ENCODE results near the gene HES6.

HES6 gene

GRCh38 chr2:238231251-238231793 lies 8.5 kb downstream of the HES6 start:
- peak; percentile 66 to 72 for DNase-seq

GRCh38 chr2:238230699-238231098 lies 9.1 kb downstream of the HES6 start:
- DNase-seq, result no peak

- DNase-seq, result no peak
Observed at GRCh38 chr2:238228700-238229099, 11.1 kb downstream of the HES6 start.

- no peak for DNase-seq
Observed at GRCh38 chr2:238227587-238228032, 12.2 kb downstream of the HES6 start.

DNA sequence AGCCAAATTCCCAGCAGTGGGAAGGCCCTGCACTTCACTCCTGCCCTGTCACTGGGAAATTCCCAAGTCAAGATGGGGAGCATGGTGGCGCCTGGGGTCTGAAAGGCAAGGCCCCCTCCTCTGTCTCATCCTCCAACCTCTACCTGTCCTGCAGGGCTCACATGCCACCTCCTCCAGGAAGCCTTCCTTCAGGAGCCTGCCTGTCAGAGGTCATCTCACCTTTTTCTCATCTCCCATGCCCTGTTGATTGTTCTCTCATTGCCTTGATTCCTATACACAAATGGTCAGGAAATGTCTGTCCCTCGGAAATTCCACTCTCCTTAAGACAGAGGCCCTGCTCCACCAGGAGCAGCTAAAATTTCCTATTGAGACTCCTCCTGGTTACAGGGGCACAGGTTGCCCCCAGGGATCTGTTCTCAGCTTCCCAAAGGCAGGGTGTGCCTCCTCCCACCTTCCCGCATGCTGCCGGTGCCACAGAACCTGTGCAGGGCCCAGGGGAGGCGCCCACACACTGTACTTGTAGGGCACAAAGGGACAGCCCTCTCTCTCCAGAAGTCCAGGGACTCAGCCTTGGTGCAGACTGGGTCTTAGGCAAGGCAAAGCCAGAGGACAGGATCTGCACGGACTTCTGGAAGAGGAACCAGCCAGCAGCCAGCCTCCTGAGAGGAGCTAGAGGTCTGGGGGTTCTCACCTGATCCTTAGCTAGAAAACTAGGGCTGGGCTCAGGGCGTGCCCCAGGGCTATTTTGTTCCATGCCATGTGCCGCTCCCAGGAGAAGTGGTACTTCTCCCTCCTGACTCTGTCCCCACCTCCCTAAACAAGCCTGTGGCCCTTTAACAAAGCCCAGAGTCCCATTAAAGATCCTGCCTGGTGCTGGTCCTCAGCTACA lies 12.9 kb downstream of the HES6 start:
- no peak for DNase-seq

DNA sequence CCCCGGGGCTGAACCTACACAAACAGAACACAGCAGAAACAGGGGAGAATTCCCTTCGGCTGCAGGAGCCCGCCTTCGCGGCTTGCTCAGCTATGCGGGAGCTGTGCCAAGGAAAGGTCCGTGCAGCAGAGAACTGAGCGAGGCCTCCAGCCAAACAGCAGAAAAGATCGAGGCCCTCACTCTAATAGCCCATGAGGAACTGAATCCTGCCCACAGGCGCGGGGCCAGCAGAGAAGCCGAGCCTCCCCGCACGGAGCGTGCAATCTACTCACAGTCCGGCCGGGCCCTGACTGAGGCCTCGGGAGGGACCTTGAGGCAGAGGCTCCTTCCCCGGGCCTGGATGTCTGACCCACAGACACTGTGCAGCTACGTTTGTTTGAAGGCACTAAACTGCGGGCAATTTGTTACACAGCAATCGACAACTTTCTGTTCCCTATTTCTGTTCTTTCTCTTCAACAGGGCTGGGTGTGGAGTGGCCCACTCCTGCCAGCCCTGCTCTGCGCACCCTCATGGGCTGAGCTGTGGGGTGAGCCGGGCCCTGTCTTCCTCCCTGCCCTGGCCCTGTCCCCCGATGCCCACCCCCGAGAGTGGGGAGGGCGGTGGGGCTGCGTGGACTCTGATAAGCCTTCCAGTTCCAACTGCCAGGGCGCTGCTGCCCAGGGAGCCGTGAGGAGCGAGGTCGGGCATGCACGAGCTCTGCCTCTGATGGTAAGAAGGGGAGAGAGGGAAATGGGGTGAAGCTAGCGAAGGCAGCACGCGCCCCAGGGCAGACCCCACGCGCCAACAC lies 13.7 kb downstream of the HES6 start:
- DNase-seq, result no peak

DNA sequence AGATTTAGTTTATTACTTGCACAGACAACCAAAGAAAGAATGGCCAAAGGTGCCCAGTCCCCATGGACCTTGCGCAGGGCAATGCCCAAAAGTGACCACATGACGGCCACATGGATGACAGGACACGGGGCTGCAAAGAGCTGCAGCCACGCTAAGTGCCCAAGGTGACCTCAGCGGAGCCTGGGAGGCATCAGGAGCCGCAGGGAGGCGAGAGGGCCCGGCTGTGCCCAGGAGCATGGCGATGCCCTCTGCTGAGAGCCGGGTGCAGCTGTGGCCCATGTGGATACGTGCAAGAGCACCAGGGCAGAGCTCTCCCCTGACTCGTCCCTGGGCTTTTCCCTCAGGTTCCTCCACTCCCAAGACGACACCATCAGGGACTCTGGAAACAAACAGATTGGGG lies 14.7 kb downstream of the HES6 start:
- no peak for DNase-seq

GRCh38 chr2:238224356-238225035 lies 15.3 kb downstream of the HES6 start:
- no peak for DNase-seq

GRCh38 chr2:238220892-238221521 lies 18.8 kb downstream of the HES6 start:
- peak; percentile 58 to 83 for DNase-seq

DNA sequence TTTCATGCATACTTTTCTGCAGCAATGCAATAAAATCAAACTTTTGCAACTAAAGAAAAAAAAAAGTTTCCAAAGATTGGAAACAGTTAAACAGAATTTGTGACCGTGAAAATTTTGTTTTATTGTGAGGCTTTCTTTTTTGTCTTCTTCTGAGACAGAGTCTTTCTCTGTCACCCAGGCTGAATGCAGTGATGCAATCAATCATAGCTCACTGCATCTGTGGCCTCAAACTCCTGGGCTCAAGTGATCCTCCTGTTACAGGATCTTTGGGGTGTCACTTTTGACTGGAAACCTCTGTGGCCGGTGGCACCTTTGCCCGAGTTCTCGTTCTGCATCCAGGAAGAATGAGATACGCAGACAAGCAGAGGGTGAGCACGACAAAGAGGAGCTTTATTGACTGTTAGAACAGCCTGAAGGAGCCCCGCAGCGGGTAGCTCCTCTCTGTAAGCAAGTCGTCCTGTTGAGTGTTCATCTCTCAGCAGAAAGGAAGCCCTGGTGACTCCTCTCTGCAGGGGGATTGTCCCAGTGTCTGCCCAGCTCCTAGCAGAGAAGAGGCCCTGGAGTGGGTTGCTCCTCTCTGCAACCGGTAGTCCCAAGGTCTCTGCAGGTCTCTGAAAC lies 19.5 kb downstream of the HES6 start:
- no peak for DNase-seq

DNA sequence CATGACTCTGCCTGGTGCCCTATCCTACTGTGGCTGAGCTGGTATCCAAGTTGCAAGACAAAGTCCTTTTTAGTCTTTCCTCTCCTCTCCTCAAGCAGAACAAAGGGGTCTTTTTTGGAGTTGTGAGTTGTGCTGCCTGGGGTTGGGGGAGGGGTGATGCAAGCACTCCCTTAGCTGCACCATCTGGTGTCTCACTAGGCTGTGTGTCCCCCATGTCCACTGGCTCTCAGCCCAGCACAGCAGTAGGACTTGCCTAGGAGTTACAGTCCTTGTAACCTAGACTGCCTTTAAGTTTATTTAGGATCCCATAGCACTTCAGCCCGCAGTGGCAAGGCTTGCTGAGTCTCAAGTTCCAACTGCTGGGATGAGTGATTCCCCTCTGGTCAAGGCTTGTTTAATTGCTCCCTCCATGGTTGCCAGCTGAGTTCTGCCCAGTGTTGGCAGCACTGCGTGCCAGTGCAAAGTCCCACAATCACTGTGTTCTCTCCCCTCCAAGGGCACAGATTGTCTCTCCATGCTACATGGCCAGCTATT lies 23.1 kb downstream of the HES6 start:
- DNase-seq, result peak; percentile 89 to 96

- no peak for DNase-seq
Observed at GRCh38 chr2:238207006-238207405, 32.8 kb downstream of the HES6 start.

GRCh38 chr2:238203973-238204683 lies 35.7 kb downstream of the HES6 start:
- no peak for DNase-seq

DNA sequence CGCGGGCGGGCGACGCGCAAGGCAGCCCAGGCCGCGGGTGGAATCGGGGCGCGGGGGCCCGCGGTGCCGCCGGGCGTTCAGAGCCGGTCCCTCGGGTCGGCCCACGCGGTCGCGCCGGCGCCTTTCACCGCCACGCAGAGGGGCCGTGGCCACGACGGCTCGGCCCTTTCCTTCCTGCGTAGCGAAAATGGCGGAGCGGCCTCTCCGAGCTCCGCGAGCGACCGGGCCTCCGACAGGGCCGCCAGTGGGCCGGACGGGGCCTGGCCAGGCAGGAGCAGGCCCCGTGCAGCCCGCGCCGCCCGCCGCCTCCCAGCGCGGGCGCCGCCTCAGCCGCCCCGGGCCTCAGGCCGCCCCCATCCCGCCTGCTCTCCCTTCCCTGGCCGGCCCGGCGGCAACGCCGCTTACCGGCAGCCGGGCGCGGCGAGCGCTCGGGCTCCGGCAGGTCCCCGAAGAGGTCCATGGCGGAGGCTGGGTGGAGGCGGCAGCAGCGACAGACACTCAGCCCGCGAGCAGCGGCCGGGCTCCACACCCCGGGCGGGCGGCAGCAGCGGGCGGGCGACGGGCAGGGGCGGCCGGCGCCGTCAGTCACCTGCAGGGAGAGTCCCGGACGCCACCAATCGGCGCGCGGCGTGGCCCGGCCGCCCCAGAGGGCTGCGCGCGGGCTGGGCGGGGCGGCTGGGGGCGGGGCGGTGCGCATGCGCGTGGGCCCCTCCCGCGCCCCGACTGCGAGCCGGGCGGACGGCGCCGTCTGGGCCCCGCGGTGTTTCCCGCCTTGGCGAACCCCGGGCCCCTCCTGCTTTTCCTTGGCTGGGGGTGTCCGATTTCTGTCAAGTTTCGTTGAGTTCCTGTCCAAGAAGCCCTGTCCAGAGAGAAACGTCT lies 36.5 kb downstream of the HES6 start, which contains the start of gene ILKAP:
ILKAP (minus strand) TSS at position 602 of the 879 bp plus-strand sequence; CDS start at position 460, 142 bp downstream.
- peak; percentile 84 to 88 for DNase-seq

DNA sequence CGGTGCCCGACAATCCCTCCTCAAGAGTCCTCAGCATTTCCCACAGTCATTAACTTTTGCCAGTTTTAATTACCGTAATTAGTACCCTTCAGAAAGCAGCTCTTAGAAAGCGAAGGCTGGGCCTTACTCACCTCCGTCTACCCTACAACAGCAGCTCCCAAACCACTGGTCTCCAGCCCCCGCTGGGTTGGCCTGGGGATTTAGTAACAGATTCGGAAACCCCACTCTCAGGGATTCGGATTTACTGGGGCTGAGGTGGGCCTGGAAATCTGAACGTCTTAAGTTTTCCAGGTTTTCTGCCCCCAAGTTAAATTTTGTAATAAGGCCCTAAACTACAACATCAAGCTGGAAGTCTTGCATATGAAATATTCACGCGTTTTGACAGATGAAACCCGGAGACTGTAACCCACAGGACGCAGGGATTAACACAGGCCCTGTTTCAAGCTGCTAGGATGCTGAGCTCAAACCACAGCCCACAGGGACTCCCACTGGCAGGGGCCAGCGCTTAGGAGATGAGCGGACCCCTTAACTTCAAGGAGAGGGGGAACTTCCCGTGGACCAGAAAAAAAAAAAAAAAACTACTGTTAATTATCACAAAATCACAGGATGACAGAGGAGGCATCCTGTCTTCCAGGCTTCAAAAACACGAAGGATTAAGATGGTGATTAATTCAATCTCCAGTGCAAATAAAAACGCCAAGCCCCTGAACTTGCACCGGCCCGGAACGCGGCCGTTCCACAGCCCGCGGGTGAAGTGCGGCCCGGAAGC lies 37.3 kb downstream of the HES6 start:
- no peak for DNase-seq

- no peak for DNase-seq
Observed at GRCh38 chr2:238190445-238190844, 49.4 kb downstream of the HES6 start.
